Activated naive CD8-positive, alpha-beta T cell treated with anti-CD3 and anti-CD28 coated beads, Interleukin-2, amount 10 ng/mL, durations not matched to agents 7 days and 5 days (primary cell): ENCODE measurements around the gene CUL3. TPM values are rescaled to one million over a fixed set of nuclear protein-coding genes. Genes with fewer than 3 reads are reported as not detected.

Experiments
- ATAC-seq: fragments of 150-1000 bp; cut with Tn5 transposase; one replicate; pipeline ENCODE4 v1.10.0; 2021; ENCODE audit warnings: low read depth, moderate library complexity
- POLR2A ChIA-PET: fragments of 350-600 bp; sonication (Branson Sonifier 250); formaldehyde crosslinking; loops from one replicate; lab custom pipeline; 2021; ENCODE audit warnings: antibody characterized with exemption; lab: Charles Lee
- DNase-seq: peaks from one replicate; pipeline ENCODE4 v3.0.0; 2021
- H3K27ac Mint-ChIP-seq: one replicate; pipeline ENCODE4 v1.8.0; 2022; ENCODE audit warnings: mild to moderate bottlenecking, mixed read lengths
- H3K27me3 Mint-ChIP-seq: one replicate; pipeline ENCODE4 v1.8.0; 2022; ENCODE audit warnings: mild to moderate bottlenecking, moderate library complexity, mixed read lengths
- H3K36me3 Mint-ChIP-seq: one replicate; pipeline ENCODE4 v1.8.0; 2021; ENCODE audit warnings: mild to moderate bottlenecking, mixed read lengths
- H3K4me1 Mint-ChIP-seq: one replicate; pipeline ENCODE4 v1.8.0; 2021; ENCODE audit warnings: mixed read lengths
- H3K4me3 Mint-ChIP-seq: one replicate; pipeline ENCODE4 v1.8.0; 2022; ENCODE audit warnings: mild to moderate bottlenecking, moderate library complexity, mixed read lengths
- H3K9me3 Mint-ChIP-seq: one replicate; pipeline ENCODE4 v1.8.0; 2021; ENCODE audit warnings: mixed read lengths
- total RNA-seq, 2 experiments: library from RNA; stranded (reverse); gene quantifications; one replicate each; pipeline ENCODE4 v1.2.3, GENCODE V29; 2021

Gene CUL3
- total RNA-seq, 2 experiments from 2014 or later, result 78.4 to 81.5 TPM

- Mint-ChIP-seq H3K36me3 (peaks cover 14% of the 10 kb centered on the region), H3K27ac (no peak overlapping the region), H3K4me3 (no peak overlapping the region), H3K27me3 (no peaks in the 10 kb centered on the region), H3K9me3 (no peaks in the 10 kb centered on the region), H3K4me1 (peaks cover 41% of the 10 kb centered on the region)
- POLR2A ChIA-PET, result interaction anchor here (1.6 kb wide), 1 partner anchor 12 kb away, joined by 6 read pairs; the partner anchor contains the start of gene CUL3
- no peak for DNase-seq
- ATAC-seq, result no peak
These were observed 11.4 kb downstream of the CUL3 start for GRCh38 chr2:224573724-224574123.

DNA sequence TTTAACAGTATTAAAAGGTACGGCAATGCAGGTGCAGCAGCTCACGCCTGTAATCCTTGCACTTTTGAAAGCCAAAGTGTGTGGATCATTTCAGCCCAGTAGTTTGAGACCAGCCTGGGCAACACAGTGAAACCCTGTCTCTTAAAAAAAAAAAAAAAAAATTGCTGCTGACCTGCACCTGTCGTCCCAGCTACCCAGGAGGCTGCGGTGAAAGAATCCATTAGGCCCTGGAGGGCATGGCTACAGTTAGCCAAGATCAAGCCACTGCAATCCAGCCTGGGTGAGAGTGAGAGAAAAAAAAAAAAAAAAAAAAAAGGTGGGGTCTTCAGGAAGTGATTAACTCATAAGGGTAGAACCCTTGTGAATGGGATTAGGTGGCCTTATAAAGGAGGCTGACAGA lies 12.8 kb downstream of the CUL3 start:
- peaks cover 24% of the 10 kb centered on the region for H3K36me3 Mint-ChIP-seq

GRCh38 chr2:224570328-224570993 lies 14.7 kb downstream of the CUL3 start:
- DNase-seq (no peak), ATAC-seq (no peak)
- H3K36me3 Mint-ChIP-seq, result peaks cover 42% of the 10 kb centered on the region
- H3K4me3 Mint-ChIP-seq, result no peak overlapping the region
- H3K9me3 Mint-ChIP-seq, result peaks cover 6% of the 10 kb centered on the region
- H3K4me1 Mint-ChIP-seq, result peaks cover 28% of the 10 kb centered on the region
- no peaks in the 10 kb centered on the region for H3K27me3 Mint-ChIP-seq
- no peak overlapping the region for H3K27ac Mint-ChIP-seq
- POLR2A ChIA-PET, result no interaction called here

More for the DNA sequence above, 12.8 kb downstream of the CUL3 start:
- Mint-ChIP-seq H3K27ac (no peak overlapping the region), H3K4me3 (no peak overlapping the region), H3K9me3 (peaks cover 4% of the 10 kb centered on the region), H3K27me3 (no peaks in the 10 kb centered on the region), H3K4me1 (peaks cover 40% of the 10 kb centered on the region)
- DNase-seq (no peak), ATAC-seq (no peak)
- POLR2A ChIA-PET, result interaction anchor here (0.7 to 1.6 kb wide), 2 partner anchors 13 to 44 kb away, joined by 3 to 6 read pairs; partner anchors contain the start of gene CUL3

DNA sequence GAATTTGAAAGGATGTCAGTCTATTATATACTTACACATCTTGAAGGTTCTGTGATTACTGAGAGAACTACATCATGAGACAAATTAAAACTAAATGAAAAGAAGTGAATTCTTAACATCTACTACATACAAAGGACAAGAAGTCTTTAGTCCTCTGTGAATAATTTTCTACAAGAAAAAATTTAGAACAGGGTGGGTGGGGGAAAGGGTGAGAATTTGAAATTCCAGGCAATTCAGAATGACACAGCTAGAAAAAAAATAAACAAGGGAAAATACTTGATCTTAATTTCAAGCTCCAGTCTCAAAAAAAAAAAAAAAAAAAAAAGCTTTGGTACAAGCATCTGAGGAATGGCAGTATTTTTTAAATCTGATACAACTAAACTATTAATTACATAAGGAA lies 15.5 kb downstream of the CUL3 start:
- POLR2A ChIA-PET, result no interaction called here
- Mint-ChIP-seq H3K4me1 (peaks cover 24% of the 10 kb centered on the region), H3K4me3 (no peak overlapping the region), H3K9me3 (peaks cover 6% of the 10 kb centered on the region), H3K36me3 (peaks cover 46% of the 10 kb centered on the region), H3K27me3 (no peaks in the 10 kb centered on the region), H3K27ac (no peak overlapping the region)
- DNase-seq (no peak), ATAC-seq (no peak)

GRCh38 chr2:224565452-224566035 lies 19.6 kb downstream of the CUL3 start:
- Mint-ChIP-seq H3K36me3 (peaks cover 41% of the 10 kb centered on the region), H3K27ac (peak overlapping the region; percentile 12), H3K27me3 (no peaks in the 10 kb centered on the region), H3K9me3 (peaks cover 6% of the 10 kb centered on the region), H3K4me3 (no peak overlapping the region), H3K4me1 (peaks cover 15% of the 10 kb centered on the region)
- POLR2A ChIA-PET, result no interaction called here
- DNase-seq (no peak), ATAC-seq (no peak)

DNA sequence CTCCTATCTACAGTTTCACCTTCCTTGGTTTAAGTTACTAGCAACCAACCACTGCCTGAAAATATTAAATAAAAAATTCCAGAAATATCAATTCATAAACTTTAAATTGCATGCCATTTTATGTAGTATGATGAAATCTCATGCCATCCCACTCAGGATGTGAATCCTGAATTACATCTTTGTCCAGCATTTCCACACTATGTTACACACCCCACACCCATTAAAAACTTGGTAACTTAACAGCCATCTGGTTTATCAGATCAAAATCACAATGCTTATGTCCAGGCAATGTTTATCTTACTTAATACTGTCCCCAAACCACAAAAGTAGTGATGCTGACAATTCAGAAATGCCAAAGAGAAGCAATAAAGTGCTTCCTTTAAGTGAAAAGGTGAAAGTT lies 21.6 kb downstream of the CUL3 start:
- Mint-ChIP-seq H3K27me3 (no peaks in the 10 kb centered on the region), H3K9me3 (peaks cover 6% of the 10 kb centered on the region), H3K4me3 (no peak overlapping the region), H3K4me1 (peaks cover 10% of the 10 kb centered on the region), H3K27ac (no peak overlapping the region), H3K36me3 (peaks cover 33% of the 10 kb centered on the region)
- DNase-seq, result no peak
- POLR2A ChIA-PET, result no interaction called here
- ATAC-seq, result no peak

- POLR2A ChIA-PET, result no interaction called here
- ATAC-seq (no peak), DNase-seq (no peak)
- H3K36me3 Mint-ChIP-seq, result peaks cover 34% of the 10 kb centered on the region
- H3K4me3 Mint-ChIP-seq, result no peak overlapping the region
- no peaks in the 10 kb centered on the region for H3K27me3 Mint-ChIP-seq
- H3K27ac Mint-ChIP-seq, result no peak overlapping the region
- H3K4me1 Mint-ChIP-seq, result peaks cover 10% of the 10 kb centered on the region
- H3K9me3 Mint-ChIP-seq, result peaks cover 4% of the 10 kb centered on the region
These were observed 22.3 kb downstream of the CUL3 start for GRCh38 chr2:224562831-224563230.

DNA sequence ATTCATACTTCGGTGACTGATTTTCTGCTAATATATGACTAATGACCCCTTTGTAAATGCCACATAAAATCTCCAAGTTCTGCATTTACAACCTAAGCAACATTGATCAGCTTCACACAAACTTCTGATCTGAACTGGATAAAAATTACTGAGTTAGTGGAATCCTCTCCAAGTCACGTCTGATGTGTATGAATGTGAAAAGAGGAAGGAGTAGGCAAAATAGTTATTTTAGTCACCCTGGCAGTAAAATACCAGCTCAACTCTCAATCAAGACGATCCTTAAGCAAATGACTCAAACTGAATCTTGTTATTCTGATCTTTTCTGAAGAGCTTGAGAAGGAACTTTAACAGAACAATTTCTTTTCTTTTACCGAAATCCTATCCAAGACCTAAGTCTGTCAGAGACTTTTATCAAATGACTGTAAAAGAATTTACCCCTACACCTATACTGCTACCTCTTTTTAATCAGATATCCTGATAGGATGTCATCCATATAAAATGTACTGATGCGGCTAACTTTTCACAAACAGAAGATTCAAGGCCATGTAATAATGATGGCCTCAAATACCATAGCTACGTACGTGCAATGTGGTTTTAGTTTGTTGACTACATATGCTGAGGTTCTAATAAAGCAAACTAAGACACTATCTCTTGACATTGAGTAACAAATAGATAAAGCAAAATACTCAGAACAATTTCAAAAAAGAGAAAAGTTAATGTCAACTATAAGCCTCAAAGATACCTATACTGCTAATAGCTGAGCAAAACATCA lies 23.7 kb downstream of the CUL3 start:
- no peak for DNase-seq
- peaks cover 9% of the 10 kb centered on the region for H3K4me1 Mint-ChIP-seq
- no peak for ATAC-seq
- peaks cover 2% of the 10 kb centered on the region for H3K9me3 Mint-ChIP-seq
- POLR2A ChIA-PET, result interaction anchor here (0.5 kb wide), 1 partner anchor 29 kb away, joined by 3 read pairs; no protein-coding TSS in a partner anchor
- no peak overlapping the region for H3K4me3 Mint-ChIP-seq
- no peaks in the 10 kb centered on the region for H3K27me3 Mint-ChIP-seq
- no peak overlapping the region for H3K27ac Mint-ChIP-seq
- H3K36me3 Mint-ChIP-seq, result peaks cover 24% of the 10 kb centered on the region

- DNase-seq, result no peak
- POLR2A ChIA-PET, result no interaction called here
- peaks cover under 1% of the 10 kb centered on the region for H3K9me3 Mint-ChIP-seq
- no peaks in the 10 kb centered on the region for H3K27me3 Mint-ChIP-seq
- H3K36me3 Mint-ChIP-seq, result peaks cover 22% of the 10 kb centered on the region
- peaks cover 7% of the 10 kb centered on the region for H3K4me1 Mint-ChIP-seq
- no peak overlapping the region for H3K4me3 Mint-ChIP-seq
- H3K27ac Mint-ChIP-seq, result no peak overlapping the region
- ATAC-seq, result no peak
These were observed 24.6 kb downstream of the CUL3 start for GRCh38 chr2:224560549-224560948.

GRCh38 chr2:224557610-224558009 lies 27.6 kb downstream of the CUL3 start:
- H3K4me1 Mint-ChIP-seq, result peaks cover 5% of the 10 kb centered on the region
- H3K9me3 Mint-ChIP-seq, result no peaks in the 10 kb centered on the region
- DNase-seq (no peak), ATAC-seq (no peak)
- POLR2A ChIA-PET, result interaction anchor here (0.6 to 0.7 kb wide), 2 partner anchors 15 to 40 kb away, joined by 3 to 4 read pairs; no protein-coding TSS in a partner anchor
- peaks cover 30% of the 10 kb centered on the region for H3K36me3 Mint-ChIP-seq
- no peak overlapping the region for H3K27ac Mint-ChIP-seq
- H3K4me3 Mint-ChIP-seq, result no peak overlapping the region
- H3K27me3 Mint-ChIP-seq, result no peaks in the 10 kb centered on the region

- H3K4me1 Mint-ChIP-seq, result peaks cover 7% of the 10 kb centered on the region
- POLR2A ChIA-PET, result no interaction called here
- ATAC-seq (no peak), DNase-seq (no peak)
- no peak overlapping the region for H3K4me3 Mint-ChIP-seq
- no peak overlapping the region for H3K27ac Mint-ChIP-seq
- no peaks in the 10 kb centered on the region for H3K9me3 Mint-ChIP-seq
- H3K36me3 Mint-ChIP-seq, result peaks cover 36% of the 10 kb centered on the region
- no peaks in the 10 kb centered on the region for H3K27me3 Mint-ChIP-seq
These were observed 28.8 kb downstream of the CUL3 start for GRCh38 chr2:224556381-224556780.

DNA sequence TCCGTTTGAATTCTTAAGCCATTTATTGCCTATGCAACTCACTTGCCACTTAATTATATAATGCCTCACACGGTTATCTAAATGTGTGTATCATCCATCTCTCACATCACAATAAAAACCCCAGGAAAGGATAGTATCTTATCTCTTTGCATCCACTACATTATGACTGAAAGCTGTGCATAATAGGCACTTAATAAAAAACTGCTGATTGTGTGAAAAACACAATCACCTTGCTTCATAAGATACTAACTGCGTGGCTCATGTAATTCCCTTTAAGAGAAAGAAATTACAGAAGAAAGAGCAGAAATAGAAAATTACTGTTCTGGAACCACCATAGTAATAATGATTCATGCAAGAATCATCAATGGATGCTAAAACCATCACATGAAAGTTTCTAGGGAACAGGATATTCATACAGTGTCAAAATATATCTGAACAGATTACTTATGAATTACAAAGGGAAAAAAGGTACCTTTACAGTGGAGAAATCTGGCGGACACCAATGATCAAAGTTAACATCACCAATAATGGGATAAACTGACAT lies 29.3 kb downstream of the CUL3 start:
- peaks cover 36% of the 10 kb centered on the region for H3K36me3 Mint-ChIP-seq
- no peak overlapping the region for H3K4me3 Mint-ChIP-seq
- peaks cover 7% of the 10 kb centered on the region for H3K4me1 Mint-ChIP-seq
- ATAC-seq (no peak), DNase-seq (no peak)
- H3K9me3 Mint-ChIP-seq, result no peaks in the 10 kb centered on the region
- H3K27ac Mint-ChIP-seq, result no peak overlapping the region
- no peaks in the 10 kb centered on the region for H3K27me3 Mint-ChIP-seq
- POLR2A ChIA-PET, result no interaction called here

DNA sequence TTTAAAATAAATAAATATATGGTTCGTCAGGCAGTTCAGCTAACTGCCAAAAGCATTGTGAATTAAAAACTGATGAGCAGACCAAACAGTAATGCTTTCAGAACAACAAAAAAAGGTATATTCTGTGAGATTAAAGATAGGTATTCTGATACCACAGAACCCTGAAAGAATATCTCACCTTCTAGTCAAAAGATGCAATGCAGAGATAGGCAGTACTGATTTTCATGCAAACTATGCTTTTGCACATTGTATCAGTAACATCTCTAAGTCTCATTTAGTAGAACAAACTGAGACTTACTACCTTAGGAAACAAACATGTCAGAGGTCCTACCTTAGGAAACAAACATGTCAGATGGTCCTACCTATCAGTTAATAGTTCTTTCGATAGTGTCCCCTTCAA lies 32.4 kb downstream of the CUL3 start:
- DNase-seq (no peak), ATAC-seq (no peak)
- Mint-ChIP-seq H3K27me3 (no peaks in the 10 kb centered on the region), H3K4me3 (no peak overlapping the region), H3K36me3 (peaks cover 47% of the 10 kb centered on the region), H3K4me1 (peaks cover 10% of the 10 kb centered on the region), H3K9me3 (no peaks in the 10 kb centered on the region), H3K27ac (no peak overlapping the region)
- POLR2A ChIA-PET, result no interaction called here
